Measurements from ENCODE around the gene EIF5B.

The EIF5B gene

GRCh38 chr2:99401841-99402240, 64.7 kb downstream of the EIF5B start:
- TF ChIP-seq POLR2AphosphoS5 (IDR thresholded peaks at IDR 0.05; ENCODE audit: low read depth): no peak
- TF ChIP-seq GABPA (IDR thresholded peaks at IDR 0.05; ENCODE audit: low read depth): no peak
- no peak for TF ChIP-seq SPI1 (IDR thresholded peaks at IDR 0.05; ENCODE audit: borderline replicate concordance, low read depth)
- H3K27ac ChIP-seq (replicated peaks): no peak overlapping the region
- no peak for DNase-seq (ENCODE audit: low read depth in 1 of 2, low spot score in 1 of 2)
- H3K4me3 ChIP-seq (replicated peaks; ENCODE audit: insufficient read depth, low read length): no peak overlapping the region
- no peaks in the 10 kb centered on the region for H3K27me3 ChIP-seq (ENCODE audit: insufficient read depth, poor library complexity, severe bottlenecking)

- TF ChIP-seq POLR2AphosphoS5 (IDR thresholded peaks at IDR 0.05; ENCODE audit: low read depth): no peak
- no peak for TF ChIP-seq GABPA (IDR thresholded peaks at IDR 0.05; ENCODE audit: low read depth)
- TF ChIP-seq SPI1 (IDR thresholded peaks at IDR 0.05; ENCODE audit: borderline replicate concordance, low read depth): no peak
- no peak for TF ChIP-seq REST (IDR thresholded peaks at IDR 0.05; ENCODE audit: insufficient replicate concordance, low read depth)
- TF ChIP-seq CTCF (IDR thresholded peaks at IDR 0.05; ENCODE audit: insufficient read depth, low read length): no peak
- no peak for DNase-seq (ENCODE audit: low read depth in 1 of 2, low spot score in 1 of 2)
- no peak overlapping the region for H3K4me3 ChIP-seq (replicated peaks; ENCODE audit: insufficient read depth, low read length)
- H3K27ac ChIP-seq (replicated peaks): no peak overlapping the region
- H3K27me3 ChIP-seq (ENCODE audit: insufficient read depth, poor library complexity, severe bottlenecking): no peaks in the 10 kb centered on the region
Observed at GRCh38 chr2:99403084-99403483, 65.9 kb downstream of the EIF5B start.

- H3K27ac ChIP-seq (replicated peaks): no peak overlapping the region
- no peak for TF ChIP-seq SPI1 (IDR thresholded peaks at IDR 0.05; ENCODE audit: borderline replicate concordance, low read depth)
- no peak for TF ChIP-seq CTCF (IDR thresholded peaks at IDR 0.05; ENCODE audit: insufficient read depth, low read length)
- TF ChIP-seq GABPA (IDR thresholded peaks at IDR 0.05; ENCODE audit: low read depth): no peak
- no peak for TF ChIP-seq POLR2AphosphoS5 (IDR thresholded peaks at IDR 0.05; ENCODE audit: low read depth)
- no peak for TF ChIP-seq REST (IDR thresholded peaks at IDR 0.05; ENCODE audit: insufficient replicate concordance, low read depth)
- no peak overlapping the region for H3K4me3 ChIP-seq (replicated peaks; ENCODE audit: insufficient read depth, low read length)
- no peak for DNase-seq (ENCODE audit: low read depth in 1 of 2, low spot score in 1 of 2)
- no peaks in the 10 kb centered on the region for H3K27me3 ChIP-seq (ENCODE audit: insufficient read depth, poor library complexity, severe bottlenecking)
Observed at GRCh38 chr2:99403524-99403923, 66.3 kb downstream of the EIF5B start.

- TF ChIP-seq SPI1 (IDR thresholded peaks at IDR 0.05; ENCODE audit: borderline replicate concordance, low read depth) (no peak), GABPA (IDR thresholded peaks at IDR 0.05; ENCODE audit: low read depth) (no peak), CTCF (IDR thresholded peaks at IDR 0.05; ENCODE audit: insufficient read depth, low read length) (no peak), POLR2AphosphoS5 (IDR thresholded peaks at IDR 0.05; ENCODE audit: low read depth) (no peak), REST (IDR thresholded peaks at IDR 0.05; ENCODE audit: insufficient replicate concordance, low read depth) (no peak)
- no peak for DNase-seq (ENCODE audit: low read depth in 1 of 2, low spot score in 1 of 2)
- no peaks in the 10 kb centered on the region for H3K27me3 ChIP-seq (ENCODE audit: insufficient read depth, poor library complexity, severe bottlenecking)
- H3K27ac ChIP-seq (replicated peaks): no peak overlapping the region
- no peak overlapping the region for H3K4me3 ChIP-seq (replicated peaks; ENCODE audit: insufficient read depth, low read length)
Observed at GRCh38 chr2:99404039-99404796, 67.0 kb downstream of the EIF5B start.
